A673 (cell line): Measurements from ENCODE around the gene RNU6-7. TPM values are rescaled to one million over a fixed set of nuclear protein-coding genes. Genes with fewer than 3 reads are reported as not detected.

ENCODE experiments used
- BruUV-seq: library from RNA; stranded (reverse); fragments of 400-500 nt; replicated peaks from 2 replicates; lab custom pipeline; 2021; lab: Mats Ljungman, UMichigan
- CTCF ChIA-PET: fragments of 300-600 bp; sonication (Branson Sonifier 250); formaldehyde crosslinking; loops from one replicate; lab custom pipeline; 2022; ENCODE audit warnings: antibody characterized with exemption; lab: Charles Lee
- POLR2A ChIA-PET: fragments of 300-600 bp; sonication (Branson Sonifier 250); formaldehyde crosslinking; loops from one replicate; lab custom pipeline; 2022; ENCODE audit warnings: antibody characterized with exemption; ENCODE audit not compliant: low non-redundant PET; lab: Charles Lee
- DNase-seq: peaks from one replicate; pipeline ENCODE4 v3.0.0-alpha.2; 2015; ENCODE audit warnings: low spot score
- H3K27ac ChIP-seq: fragments of 200-600 bp; sonication (generic); 2 replicates; pipeline ENCODE4 v1.5.1; 2016; ENCODE audit warnings: mixed run types, low read depth, mild to moderate bottlenecking, mixed read lengths, antibody characterized with exemption, low read length; ENCODE audit not compliant: poor library complexity, severe bottlenecking
- H3K27me3 ChIP-seq: fragments of 200-600 bp; sonication (generic); replicated peaks from 2 replicates; pipeline ENCODE4 v1.6.1; 2017; ENCODE audit warnings: mixed run types, low read depth, mild to moderate bottlenecking, mixed read lengths, antibody characterized with exemption, low read length; ENCODE audit not compliant: insufficient read depth, poor library complexity
- H3K36me3 ChIP-seq: fragments of 200-600 bp; sonication (generic); 2 replicates; pipeline ENCODE4 v1.6.1; 2016; ENCODE audit warnings: mixed run types, mild to moderate bottlenecking, mixed read lengths, antibody characterized with exemption, low read length; ENCODE audit not compliant: insufficient read depth, poor library complexity, severe bottlenecking
- H3K4me1 ChIP-seq: fragments of 200-600 bp; sonication (generic); 2 replicates; pipeline ENCODE4 v1.6.1; 2017; ENCODE audit warnings: mixed run types, mild to moderate bottlenecking, mixed read lengths, antibody characterized with exemption, low read length; ENCODE audit not compliant: insufficient read depth, poor library complexity, severe bottlenecking
- H3K4me3 ChIP-seq: fragments of 200-600 bp; sonication (generic); 2 replicates; pipeline ENCODE4 v1.5.1; 2016; ENCODE audit warnings: low read depth, mixed run types, mild to moderate bottlenecking, mixed read lengths, low read length; ENCODE audit not compliant: poor library complexity, severe bottlenecking
- H3K9me3 ChIP-seq: fragments of 200-600 bp; sonication (generic); 2 replicates; pipeline ENCODE4 v1.6.1; 2016; ENCODE audit warnings: mixed run types, low read depth, mild to moderate bottlenecking, mixed read lengths, antibody characterized with exemption, low read length; ENCODE audit not compliant: poor library complexity, severe bottlenecking
- EZH2 ChIP-seq: fragments of 200-600 bp; sonication (generic); IDR thresholded peaks from 2 replicates; pipeline ENCODE4 v1.6.1; 2017; ENCODE audit warnings: borderline replicate concordance, low read depth, mild to moderate bottlenecking, mixed read lengths, antibody characterized with exemption, low read length; ENCODE audit not compliant: poor library complexity, severe bottlenecking
- intact Hi-C: fragments of 100-400 bp; cut with micrococcal nuclease; formaldehyde crosslinking; loops from one replicate; pipeline ENCODE4 v1.10.0; 2022; ENCODE audit not compliant: unreplicated experiment
- total RNA-seq: library from RNA; stranded (reverse); gene quantifications from 2 replicates; pipeline ENCODE4 v1.2.3, GENCODE V29; 2021
- TF ChIP-seq, protein P1 (sequence below): fragments of 300-800, 200-600 bp; sonication (generic); conservative IDR thresholded peaks from 2 replicates; pipeline ENCODE4 v1.5.1; 2017; ENCODE audit warnings: low read depth, mild to moderate bottlenecking, antibody characterized with exemption, low read length, moderate library complexity, mixed read lengths

Gene RNU6-7
- total RNA-seq, 1 experiment from 2014 or later = not detected

DNA sequence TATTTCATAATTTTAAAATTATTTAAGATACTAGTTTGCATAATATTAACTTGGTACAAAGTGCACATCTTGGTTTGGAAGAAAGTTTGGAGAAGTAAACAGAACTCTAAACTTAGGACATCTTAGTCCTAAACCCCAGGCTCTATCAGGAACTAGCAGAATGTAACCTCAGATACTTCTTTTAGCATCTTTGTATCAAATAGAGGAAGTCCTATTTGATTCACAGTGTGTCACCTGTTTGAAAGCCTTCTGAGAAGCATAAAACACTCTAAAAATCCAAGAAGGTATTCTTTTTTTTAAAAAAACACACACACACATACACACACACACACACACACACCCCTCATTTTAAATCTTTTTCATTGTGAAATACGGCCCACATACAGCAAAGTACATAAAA lies 12.0 kb upstream of the RNU6-7 start:
- H3K27ac ChIP-seq = no peak overlapping the region
- BruUV-seq = no TSS peak
- POLR2A ChIA-PET = no interaction called here
- intact Hi-C loops = no loop called here
- TF ChIP-seq, protein P1, sequence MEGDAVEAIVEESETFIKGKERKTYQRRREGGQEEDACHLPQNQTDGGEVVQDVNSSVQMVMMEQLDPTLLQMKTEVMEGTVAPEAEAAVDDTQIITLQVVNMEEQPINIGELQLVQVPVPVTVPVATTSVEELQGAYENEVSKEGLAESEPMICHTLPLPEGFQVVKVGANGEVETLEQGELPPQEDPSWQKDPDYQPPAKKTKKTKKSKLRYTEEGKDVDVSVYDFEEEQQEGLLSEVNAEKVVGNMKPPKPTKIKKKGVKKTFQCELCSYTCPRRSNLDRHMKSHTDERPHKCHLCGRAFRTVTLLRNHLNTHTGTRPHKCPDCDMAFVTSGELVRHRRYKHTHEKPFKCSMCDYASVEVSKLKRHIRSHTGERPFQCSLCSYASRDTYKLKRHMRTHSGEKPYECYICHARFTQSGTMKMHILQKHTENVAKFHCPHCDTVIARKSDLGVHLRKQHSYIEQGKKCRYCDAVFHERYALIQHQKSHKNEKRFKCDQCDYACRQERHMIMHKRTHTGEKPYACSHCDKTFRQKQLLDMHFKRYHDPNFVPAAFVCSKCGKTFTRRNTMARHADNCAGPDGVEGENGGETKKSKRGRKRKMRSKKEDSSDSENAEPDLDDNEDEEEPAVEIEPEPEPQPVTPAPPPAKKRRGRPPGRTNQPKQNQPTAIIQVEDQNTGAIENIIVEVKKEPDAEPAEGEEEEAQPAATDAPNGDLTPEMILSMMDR = no peak
- TF ChIP-seq EZH2 = no peak
- no peaks in the 10 kb centered on the region for H3K9me3 ChIP-seq
- H3K4me1 ChIP-seq = no peaks in the 10 kb centered on the region
- no peak overlapping the region for H3K4me3 ChIP-seq
- CTCF ChIA-PET = no interaction called here
- no peaks in the 10 kb centered on the region for H3K27me3 ChIP-seq
- no peaks in the 10 kb centered on the region for H3K36me3 ChIP-seq
- no peak for DNase-seq

DNA sequence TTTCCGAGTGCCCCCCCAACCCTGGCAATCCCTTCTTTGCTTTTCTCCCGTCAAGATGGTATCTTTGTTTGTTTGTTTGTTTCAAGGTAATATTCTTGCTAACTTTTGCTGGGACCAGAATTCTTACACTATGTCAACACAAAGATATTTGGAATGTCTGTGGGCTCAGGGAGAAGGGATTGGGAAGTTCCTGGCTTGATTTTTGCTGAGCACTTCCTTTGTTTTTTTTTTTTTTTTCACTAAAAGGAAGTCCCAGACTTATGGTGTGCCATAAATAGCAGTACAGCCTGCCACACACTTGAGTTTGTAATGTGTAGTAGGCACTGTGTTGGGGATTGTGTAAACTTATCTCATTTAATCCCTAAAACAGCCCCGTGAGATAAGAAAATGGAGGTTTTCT lies 11.2 kb upstream of the RNU6-7 start:
- ChIA-PET CTCF (no interaction called here), POLR2A (no interaction called here)
- no peaks in the 10 kb centered on the region for H3K4me1 ChIP-seq
- TF ChIP-seq EZH2 = no peak
- TF ChIP-seq, protein P1 = no peak
- no peak overlapping the region for H3K27ac ChIP-seq
- H3K4me3 ChIP-seq = no peak overlapping the region
- H3K9me3 ChIP-seq = no peaks in the 10 kb centered on the region
- no peaks in the 10 kb centered on the region for H3K27me3 ChIP-seq
- H3K36me3 ChIP-seq = no peaks in the 10 kb centered on the region
- BruUV-seq = no TSS peak
- no peak for DNase-seq
- intact Hi-C loops = no loop called here

DNA sequence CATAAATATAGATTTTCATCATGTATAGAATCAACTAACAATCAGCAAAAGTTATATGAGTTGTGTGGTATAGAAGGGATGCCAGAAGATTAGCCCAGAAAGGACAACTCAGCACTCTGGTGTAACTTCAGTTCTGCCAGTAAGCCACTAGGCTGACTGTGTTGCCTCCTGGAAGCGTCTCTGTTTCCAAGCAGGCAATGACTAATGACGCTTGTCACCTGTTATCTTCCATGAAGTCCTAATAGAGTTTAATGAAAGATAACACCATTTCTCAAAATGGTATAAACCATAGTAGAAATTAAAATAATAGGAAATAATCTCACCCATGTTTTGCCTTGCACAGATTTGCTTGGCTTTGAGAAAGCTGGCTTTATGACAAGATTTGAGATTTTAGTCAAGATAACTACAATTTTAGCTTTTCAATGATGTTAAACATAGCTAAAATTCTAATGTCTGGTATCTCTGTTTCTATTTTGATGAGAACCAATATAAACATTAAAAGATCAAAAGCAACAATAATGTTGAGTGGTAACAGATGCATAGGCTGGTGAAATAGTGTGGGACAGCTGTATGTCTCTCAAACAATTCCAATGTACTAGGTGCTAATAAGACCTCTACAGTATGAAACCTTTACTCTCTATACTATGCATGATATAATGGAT lies 9.0 kb upstream of the RNU6-7 start:
- Histone ChIP-seq H3K27ac (no peak overlapping the region), H3K27me3 (no peaks in the 10 kb centered on the region), H3K4me1 (no peaks in the 10 kb centered on the region), H3K4me3 (no peak overlapping the region), H3K36me3 (no peaks in the 10 kb centered on the region), H3K9me3 (no peaks in the 10 kb centered on the region)
- ChIA-PET POLR2A (no interaction called here), CTCF (no interaction called here)
- BruUV-seq = no TSS peak
- TF ChIP-seq, protein P1 = no peak
- no peak for DNase-seq
- intact Hi-C loops = no loop called here
